ENCODE data around the gene CD1E. TPM values are rescaled to one million over a fixed set of nuclear protein-coding genes. Genes with fewer than 3 reads are reported as not detected.

Gene CD1E
- total and polyA plus RNA-seq, 2 of the 8 experiments (the other 6 are each of a cell fraction or from before 2014, with no cell fraction given), result not detected

- H2BK120ac ChIP-seq (replicated peaks; ENCODE audit: low read depth, low read length), result no peak overlapping the region
- no peaks in the 10 kb centered on the region for H3K79me2 ChIP-seq (ENCODE audit: control insufficient read depth in 1 of 2, insufficient read depth in 2 of 2, low read length in 2 of 2)
- H4K20me1 ChIP-seq (replicated peaks in 1 of 2; ENCODE audit: control insufficient read depth in 1 of 2, insufficient read depth in 2 of 2, low read length in 2 of 2), result no peaks in the 10 kb centered on the region
- no peaks in the 10 kb centered on the region for H3K4me1 ChIP-seq (replicated peaks in 1 of 4; ENCODE audit: control insufficient read depth in 3 of 4, insufficient read depth in 4 of 4, low read length in 3 of 4)
- TF ChIP-seq KDM1A (IDR thresholded peaks at IDR 0.05; ENCODE audit: borderline replicate concordance, low read length) (no peak), RAD21 (IDR thresholded peaks at IDR 0.05 in 1 of 2, conservative IDR thresholded peaks at IDR 0.05 in 1 of 2; ENCODE audit: low read depth in 2 of 2, low read length in 2 of 2) (peak; percentile 54 to 66), CTCF (IDR thresholded peaks at IDR 0.05; ENCODE audit: control extremely low read depth in 1 of 3, insufficient read depth in 1 of 3, low read depth in 1 of 3, low read length in 3 of 3) (peak; percentile 1 to 48 (median 39))
- H3K9me3 ChIP-seq (ENCODE audit: insufficient read depth in 2 of 2, low read depth in 1 of 2, low read length in 1 of 2), result no peaks in the 10 kb centered on the region; a peak in 1 of 4 replicates
- no peak overlapping the region for H3K18ac ChIP-seq (ENCODE audit: extremely low read depth, low read length)
- H3K4me3 ChIP-seq (ENCODE audit: extremely low read depth in 1 of 4, insufficient read depth in 2 of 4, low read depth in 3 of 4, low read length in 4 of 4), result no peak overlapping the region
- no peaks in the 10 kb centered on the region for H3K79me1 ChIP-seq (ENCODE audit: low read depth, low read length)
- no peak overlapping the region for H4K91ac ChIP-seq (replicated peaks; ENCODE audit: insufficient read length, low read length)
- FAIRE-seq (no peak), DNase-seq (ENCODE audit: low read depth in 1 of 2, low spot score in 2 of 2) (no peak)
- no peak overlapping the region for H4K8ac ChIP-seq (ENCODE audit: extremely low read depth, insufficient read depth, low read length)
- WGBS, 2 experiments (ENCODE audit: extremely low coverage in 1 of 2, insufficient coverage in 1 of 2, insufficient read length in 1 of 2, insufficient replicate concordance in 2 of 2, low coverage in 1 of 2, low lambda C conversion rate in 2 of 2, missing lambda C conversion rate in 1 of 2), result 96% methylated on average over 3 of the region's 3 CpGs; no CpG with 5 or more reads in 1 of the 2 experiments
- no peak overlapping the region for H3K56ac ChIP-seq (replicated peaks; ENCODE audit: insufficient read length, low read depth, low read length)
- H3K27ac ChIP-seq (ENCODE audit: low read depth, low read length), result no peak overlapping the region
- no peak overlapping the region for H2BK20ac ChIP-seq (ENCODE audit: low read length)
- POLR2A ChIA-PET (ENCODE audit: partially characterized antibody), result no interaction called here
- no peak overlapping the region for H3K14ac ChIP-seq (ENCODE audit: insufficient read length)
- H3K9ac ChIP-seq (replicated peaks in 1 of 4; ENCODE audit: extremely low read depth in 1 of 4, low read depth in 3 of 4, low read length in 3 of 4), result no peak overlapping the region
- H2BK15ac ChIP-seq (ENCODE audit: low read length), result no peak overlapping the region
- H4K5ac ChIP-seq (ENCODE audit: insufficient read length, low read depth, low read length), result no peak overlapping the region
- no peaks in the 10 kb centered on the region for H3K36me3 ChIP-seq (ENCODE audit: control insufficient read depth in 2 of 4, insufficient read depth in 4 of 4, low read length in 3 of 4)
- no peak overlapping the region for H2AFZ ChIP-seq (ENCODE audit: low read length)
- no peak overlapping the region for H2AK5ac ChIP-seq (ENCODE audit: low read depth, low read length)
- no peak overlapping the region for H3K23ac ChIP-seq (ENCODE audit: insufficient read length)
- H3K4ac ChIP-seq (replicated peaks; ENCODE audit: insufficient read length, low read depth, low read length), result no peak overlapping the region
- H3K4me2 ChIP-seq (ENCODE audit: insufficient read depth in 1 of 2, low read depth in 2 of 2, low read length in 2 of 2), result no peak overlapping the region
- H2BK5ac ChIP-seq (ENCODE audit: low read depth, low read length), result no peak overlapping the region
- no peaks in the 10 kb centered on the region for H3K23me2 ChIP-seq (ENCODE audit: low read depth, low read length)
- no peak overlapping the region for H2BK12ac ChIP-seq (ENCODE audit: low read depth, low read length)
- CTCF ChIA-PET (ENCODE audit: partially characterized antibody), result interaction anchor here (0.7 to 3.1 kb wide), 12 partner anchors 9 to 391 kb away, joined by 3 to 33 read pairs (median 3); no protein-coding TSS in a partner anchor
- no peaks in the 10 kb centered on the region for H3K27me3 ChIP-seq (replicated peaks in 1 of 4; ENCODE audit: control insufficient read depth in 3 of 4, extremely low read depth in 1 of 4, insufficient read depth in 3 of 4, low read length in 3 of 4)
Measured at GRCh38 chr1:158329733-158330132, 24.0 kb upstream of the CD1E start.

Data from H1 (cell line).